Muscle of arm (tissue), 14 donors: Measurements from ENCODE around the gene CTTNBP2. TPM values are rescaled to one million over a fixed set of nuclear protein-coding genes. Genes with fewer than 3 reads are reported as not detected.

Experiments
- DNase-seq: peaks from one replicate; pipeline ENCODE4 v3.0.0-alpha.2; 2013
- long read RNA-seq, 11 donors: transcript quantifications; one replicate each; lab custom pipeline, GENCODE V29; 2026
- polyA plus RNA-seq, 12 donors: library from polyadenylated mRNA; unstranded; fragments of 120-200 nt; gene quantifications; one replicate each; pipeline ENCODE4 v1.2.1, GENCODE V29; 2013; ENCODE audit not compliant: insufficient read length in 12 of 12

Gene CTTNBP2, protein sequence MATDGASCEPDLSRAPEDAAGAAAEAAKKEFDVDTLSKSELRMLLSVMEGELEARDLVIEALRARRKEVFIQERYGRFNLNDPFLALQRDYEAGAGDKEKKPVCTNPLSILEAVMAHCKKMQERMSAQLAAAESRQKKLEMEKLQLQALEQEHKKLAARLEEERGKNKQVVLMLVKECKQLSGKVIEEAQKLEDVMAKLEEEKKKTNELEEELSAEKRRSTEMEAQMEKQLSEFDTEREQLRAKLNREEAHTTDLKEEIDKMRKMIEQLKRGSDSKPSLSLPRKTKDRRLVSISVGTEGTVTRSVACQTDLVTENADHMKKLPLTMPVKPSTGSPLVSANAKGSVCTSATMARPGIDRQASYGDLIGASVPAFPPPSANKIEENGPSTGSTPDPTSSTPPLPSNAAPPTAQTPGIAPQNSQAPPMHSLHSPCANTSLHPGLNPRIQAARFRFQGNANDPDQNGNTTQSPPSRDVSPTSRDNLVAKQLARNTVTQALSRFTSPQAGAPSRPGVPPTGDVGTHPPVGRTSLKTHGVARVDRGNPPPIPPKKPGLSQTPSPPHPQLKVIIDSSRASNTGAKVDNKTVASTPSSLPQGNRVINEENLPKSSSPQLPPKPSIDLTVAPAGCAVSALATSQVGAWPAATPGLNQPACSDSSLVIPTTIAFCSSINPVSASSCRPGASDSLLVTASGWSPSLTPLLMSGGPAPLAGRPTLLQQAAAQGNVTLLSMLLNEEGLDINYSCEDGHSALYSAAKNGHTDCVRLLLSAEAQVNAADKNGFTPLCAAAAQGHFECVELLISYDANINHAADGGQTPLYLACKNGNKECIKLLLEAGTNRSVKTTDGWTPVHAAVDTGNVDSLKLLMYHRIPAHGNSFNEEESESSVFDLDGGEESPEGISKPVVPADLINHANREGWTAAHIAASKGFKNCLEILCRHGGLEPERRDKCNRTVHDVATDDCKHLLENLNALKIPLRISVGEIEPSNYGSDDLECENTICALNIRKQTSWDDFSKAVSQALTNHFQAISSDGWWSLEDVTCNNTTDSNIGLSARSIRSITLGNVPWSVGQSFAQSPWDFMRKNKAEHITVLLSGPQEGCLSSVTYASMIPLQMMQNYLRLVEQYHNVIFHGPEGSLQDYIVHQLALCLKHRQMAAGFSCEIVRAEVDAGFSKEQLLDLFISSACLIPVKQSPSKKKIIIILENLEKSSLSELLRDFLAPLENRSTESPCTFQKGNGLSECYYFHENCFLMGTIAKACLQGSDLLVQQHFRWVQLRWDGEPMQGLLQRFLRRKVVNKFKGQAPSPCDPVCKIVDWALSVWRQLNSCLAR (N-terminal part only)
- 1 to 10 TPM in 10 of 12 donors, not detected in 2; 1.1 to 5.5 (median 2.4) TPM for polyA plus RNA-seq
- long read RNA-seq, donor 1, result 0 reads
- long read RNA-seq, donor 2, result 0 reads
- long read RNA-seq, donor 3, result 0 reads
- long read RNA-seq, donor 4, result 0 reads
- long read RNA-seq, donor 5, partial matches to known transcripts, result 0 of 2 reads
- long read RNA-seq, donor 5, other reads (novel, unspliced or antisense), result 0 of 2 reads
- long read RNA-seq, donor 6, result 0 reads
- long read RNA-seq, donor 7, result 0 reads
- long read RNA-seq, donor 8, result 0 reads
- long read RNA-seq, donor 9, result 0 reads
- long read RNA-seq, donor 10, result 0 reads
- long read RNA-seq, donor 11, result 0 reads

DNA sequence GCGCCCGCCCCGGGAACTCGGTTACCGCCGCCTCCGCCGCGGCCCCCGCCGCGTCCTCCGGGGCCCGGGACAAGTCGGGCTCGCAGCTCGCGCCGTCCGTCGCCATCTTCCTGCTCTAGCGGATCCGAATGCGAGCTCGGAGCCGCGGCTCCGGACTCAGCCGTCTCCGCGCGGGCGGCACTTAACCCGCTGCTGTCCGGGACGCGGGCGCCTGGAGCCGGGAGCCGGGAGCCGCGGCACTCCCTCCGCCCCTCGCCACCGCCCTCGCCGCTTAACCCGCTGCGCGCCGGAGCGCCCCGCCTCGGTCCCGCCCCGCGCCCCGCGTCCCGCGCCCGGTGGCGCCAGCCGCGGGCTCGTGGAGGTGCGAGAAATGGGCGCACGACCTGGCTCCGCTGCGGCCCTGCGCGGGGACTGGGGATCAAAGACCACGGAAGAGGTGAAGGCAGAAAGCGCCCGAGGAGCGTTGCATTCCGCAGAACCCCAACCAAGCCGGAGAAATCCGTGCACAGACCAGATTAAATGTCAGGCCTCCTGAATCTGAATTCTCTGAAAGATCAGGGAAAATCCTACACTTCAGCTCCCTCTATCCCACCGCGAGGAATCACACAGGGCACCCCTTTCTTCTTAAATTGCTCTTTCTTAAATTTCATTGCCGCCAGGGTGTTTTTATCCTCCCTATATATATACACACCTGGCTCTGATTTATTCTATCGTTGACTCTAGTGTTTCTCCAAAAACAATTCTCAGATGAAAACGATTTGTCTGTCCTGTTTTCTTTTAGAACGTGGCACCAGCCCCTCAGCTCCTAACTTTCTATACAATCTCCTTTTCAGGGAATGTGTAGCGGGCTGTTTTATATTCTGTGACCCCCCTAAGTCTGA, at the start of gene CTTNBP2:
Gene CTTNBP2, minus strand, starts transcription at position 132 of the 881 bp plus-strand sequence. Its CDS starts 26 bp downstream, at position 106.
- DNase-seq, result peak; percentile 55

DNA sequence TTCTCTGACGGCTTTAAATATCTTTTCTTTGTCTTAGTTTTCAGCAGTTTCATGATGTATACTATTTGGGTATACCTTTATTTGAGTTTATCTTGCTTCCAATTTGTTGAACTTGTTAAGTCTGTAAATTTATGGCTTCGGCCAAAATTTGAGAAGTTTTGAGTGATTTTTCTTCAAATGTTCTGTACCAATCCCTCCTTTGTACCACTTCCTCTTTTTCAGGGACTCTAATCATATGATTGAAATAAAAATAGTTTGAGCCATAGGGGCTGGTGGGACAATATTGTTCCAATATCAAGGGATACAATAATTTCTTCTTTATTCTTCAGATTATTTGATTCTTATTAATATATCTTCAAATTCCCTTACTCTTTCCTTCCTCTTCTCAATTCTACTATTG, 43.1 kb upstream of the CTTNBP2 start:
- no peak for DNase-seq

DNA sequence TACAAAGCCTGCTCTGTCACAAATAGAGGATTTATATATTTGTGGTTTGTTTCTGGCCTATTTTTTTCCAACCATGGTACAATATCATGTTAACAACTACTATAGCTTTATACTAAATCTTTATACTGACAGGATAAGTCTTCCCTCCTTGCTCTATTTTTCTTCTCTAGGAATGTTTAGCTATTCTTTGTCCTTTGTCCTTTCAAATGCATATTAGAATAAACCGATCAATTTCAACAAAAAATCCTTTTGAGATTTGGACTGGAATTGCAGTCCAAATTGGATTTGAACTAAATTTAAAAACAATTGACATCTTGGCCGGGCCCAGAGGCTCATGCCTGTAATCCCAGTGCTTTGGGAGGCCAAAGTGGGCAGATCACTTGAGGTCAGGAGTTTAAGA, 39.2 kb upstream of the CTTNBP2 start:
- no peak for DNase-seq

DNA sequence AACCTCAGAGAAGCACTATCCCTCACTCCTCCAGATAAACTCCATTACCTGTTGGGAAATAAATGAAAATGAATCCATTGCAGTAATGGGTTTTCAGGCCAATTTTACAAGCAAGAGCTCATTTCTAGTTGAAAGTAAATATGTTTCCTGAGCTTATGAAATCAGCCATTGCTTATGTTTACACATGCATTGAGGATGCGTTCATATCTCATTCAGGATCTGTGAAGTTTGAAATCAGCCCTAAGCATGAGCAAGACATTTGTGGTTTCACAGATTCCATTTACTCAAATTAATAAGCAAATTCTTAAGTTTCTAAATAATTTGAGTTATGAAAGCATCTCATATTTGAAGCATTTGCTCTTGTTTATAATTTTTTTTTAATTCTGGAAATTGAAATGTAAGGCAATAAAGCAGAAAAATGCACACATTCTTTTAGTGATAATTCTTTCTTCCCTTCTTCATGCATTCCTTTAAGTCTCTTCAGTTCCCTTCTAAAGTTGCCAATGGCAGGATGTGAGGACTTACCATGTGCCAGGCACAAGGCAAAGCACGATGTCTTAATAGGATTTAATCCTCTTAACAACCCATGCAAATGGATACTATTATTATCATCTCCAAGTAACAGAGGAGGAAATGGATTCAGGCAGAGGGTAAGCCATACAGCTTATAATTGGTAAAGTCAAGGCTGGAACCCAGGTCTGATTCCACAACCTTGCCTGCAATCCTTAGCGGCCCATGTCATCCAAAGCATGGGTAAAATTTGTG, 35.0 kb upstream of the CTTNBP2 start:
- DNase-seq, result no peak

DNA sequence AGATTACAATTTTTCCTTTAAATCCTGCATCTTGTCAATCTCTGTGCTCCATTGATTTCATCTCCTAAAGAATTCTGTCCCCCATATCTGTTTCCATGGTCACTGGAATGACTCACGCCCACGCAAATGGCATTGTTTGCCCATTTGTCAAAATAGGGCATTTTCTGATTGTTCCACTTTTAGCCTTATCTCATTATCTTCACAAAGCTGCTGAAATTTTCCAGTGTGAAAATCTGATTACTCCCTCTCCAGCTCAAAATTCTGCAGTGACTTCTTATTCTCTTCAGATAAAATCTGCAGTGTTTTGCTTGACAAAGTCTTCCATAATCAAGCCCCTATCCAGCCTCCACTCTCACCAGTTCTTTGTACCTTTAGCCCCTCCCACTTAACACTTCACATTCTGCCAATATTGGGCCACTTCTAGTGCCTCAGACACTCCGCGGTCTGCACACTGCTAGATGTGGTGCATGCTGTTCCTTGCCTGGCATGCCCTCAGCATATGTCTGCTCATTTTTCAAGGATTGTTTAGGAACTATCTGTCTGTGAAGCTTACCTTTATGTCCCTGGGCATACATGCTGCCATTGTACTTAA, 33.9 kb upstream of the CTTNBP2 start:
- no peak for DNase-seq

DNA sequence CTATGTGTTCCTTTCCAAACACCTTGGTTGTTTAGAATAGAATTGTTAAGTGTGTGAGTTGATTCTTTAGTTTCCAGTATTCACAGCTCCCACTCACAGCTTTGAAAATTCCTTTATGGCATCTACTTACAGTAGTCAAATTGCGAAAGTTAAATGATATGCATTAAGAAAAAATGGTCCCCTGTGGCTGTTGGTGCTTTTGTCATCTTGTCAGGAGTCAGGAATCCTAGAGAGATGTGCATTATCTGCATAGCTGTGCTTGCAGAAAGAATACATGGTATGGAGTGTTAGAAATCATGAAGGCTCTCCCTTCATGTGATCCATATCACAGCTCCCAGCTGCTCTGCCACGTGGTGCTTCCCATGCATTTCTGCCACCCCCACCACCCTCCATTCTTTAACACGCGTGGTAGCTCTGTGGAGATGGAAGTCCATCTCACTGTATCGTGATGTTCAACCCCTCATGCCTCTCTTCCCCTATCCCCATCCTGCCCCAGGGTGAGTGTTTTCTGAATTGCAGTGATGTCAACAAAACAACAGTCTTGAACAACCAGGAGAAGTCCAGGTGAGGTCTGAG, 29.2 kb upstream of the CTTNBP2 start:
- no peak for DNase-seq

DNA sequence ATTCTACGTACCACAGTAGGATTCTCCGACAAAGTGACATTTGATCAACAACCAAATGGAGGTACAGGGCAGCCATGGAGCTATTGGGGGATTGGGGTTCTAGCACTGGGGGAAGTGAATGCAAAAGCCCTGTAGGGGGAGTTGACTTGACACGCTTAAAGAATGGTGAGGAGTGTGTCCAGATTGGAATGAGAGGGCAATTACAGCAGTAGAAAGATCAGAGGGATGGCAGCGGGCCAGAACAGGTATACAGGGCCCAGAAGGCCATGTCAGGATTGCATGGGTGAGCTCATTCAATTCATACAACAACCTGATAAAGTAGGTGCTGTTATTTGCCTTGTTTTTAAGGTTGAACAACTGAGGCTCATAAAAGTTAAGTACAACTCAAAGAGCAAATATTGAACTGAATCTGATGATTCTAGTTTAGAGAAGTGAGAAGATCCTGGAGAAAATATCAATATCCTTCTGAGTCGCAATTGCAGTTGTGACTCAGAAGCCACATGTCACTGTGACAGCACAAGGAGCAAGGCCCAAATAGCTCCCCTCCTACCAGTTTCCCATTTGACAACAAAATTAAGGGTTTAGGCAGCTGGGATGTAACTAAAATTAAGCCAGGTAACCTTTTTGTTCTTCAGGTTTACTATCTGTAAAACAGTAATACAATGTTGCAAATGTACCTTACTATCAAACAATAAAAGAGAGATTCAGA, 28.0 kb upstream of the CTTNBP2 start:
- no peak for DNase-seq

DNA sequence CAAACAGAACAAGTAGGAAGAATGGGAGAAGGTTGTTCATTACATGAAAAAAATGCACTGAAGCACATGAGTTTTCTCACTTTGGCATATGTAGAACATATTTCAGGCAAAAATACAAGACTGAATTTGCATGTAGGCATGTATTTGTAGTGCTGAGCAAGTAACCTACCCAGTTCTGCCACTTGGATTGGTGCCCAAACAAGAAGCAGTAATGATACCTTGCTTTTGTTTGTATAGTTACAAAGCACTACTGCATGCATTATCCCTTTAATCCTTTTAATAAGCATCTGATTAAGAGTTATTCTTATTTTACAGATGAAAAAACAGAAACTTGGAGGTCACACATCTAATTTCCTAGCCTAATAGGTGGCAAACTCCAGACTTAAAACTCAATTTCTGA, 23.1 kb upstream of the CTTNBP2 start:
- no peak for DNase-seq

DNA sequence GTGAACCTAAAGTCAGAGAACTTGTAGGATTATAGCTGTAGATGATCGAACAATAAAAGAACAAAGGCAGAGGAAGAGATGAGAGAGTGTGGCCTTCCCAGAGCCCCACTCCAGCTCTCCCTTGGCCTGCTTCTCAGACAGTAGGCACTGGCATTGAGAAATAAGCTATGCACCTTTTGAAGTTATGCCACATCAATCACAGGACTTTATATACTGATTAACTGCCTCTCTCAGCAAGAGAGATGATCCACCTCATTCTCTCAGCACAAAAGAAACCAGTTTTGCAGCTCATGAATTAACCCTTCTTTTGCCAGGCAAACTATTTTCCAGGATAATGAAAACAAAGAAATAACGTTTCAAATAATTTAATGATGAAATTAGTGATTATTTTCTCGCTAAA, 22.0 kb upstream of the CTTNBP2 start:
- no peak for DNase-seq

DNA sequence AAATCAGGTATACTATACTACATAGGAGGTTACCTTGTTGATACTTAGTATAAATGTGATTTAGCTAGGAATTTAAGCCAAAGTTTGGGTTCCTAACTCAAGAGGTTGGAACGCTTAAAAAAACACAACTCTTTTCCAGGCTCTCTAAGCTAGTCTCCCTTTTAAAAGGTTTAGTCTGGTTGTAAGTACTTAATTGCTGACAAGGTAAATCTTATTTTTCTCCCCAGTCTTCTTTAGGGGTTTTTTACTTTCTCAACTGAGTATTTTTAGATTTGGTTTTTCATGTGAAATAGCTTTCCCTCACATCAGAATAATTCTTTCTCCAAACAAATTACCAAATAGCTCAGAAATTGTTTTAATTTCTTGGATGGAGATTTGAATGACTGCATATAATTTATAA, 20.8 kb upstream of the CTTNBP2 start:
- DNase-seq, result no peak

DNA sequence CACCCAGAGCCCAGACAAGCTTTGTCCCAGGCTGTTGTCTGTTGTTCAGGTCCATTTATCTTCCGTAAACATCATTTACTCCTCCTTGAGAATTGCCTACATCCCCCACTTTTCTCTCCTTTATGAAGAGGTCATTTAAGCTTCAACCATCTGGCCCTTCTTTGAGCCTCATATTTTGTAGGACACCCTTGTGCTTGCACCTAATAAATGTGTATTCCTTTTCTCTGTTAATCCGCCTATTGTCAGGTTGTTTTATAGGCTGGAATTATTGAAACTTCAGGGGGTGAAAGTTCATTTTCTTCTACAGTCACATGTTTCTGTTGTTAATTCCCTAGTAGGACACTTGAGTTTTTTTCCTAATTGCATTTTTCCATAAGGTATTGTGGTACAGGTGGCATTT, 19.6 kb upstream of the CTTNBP2 start:
- no peak for DNase-seq

DNA sequence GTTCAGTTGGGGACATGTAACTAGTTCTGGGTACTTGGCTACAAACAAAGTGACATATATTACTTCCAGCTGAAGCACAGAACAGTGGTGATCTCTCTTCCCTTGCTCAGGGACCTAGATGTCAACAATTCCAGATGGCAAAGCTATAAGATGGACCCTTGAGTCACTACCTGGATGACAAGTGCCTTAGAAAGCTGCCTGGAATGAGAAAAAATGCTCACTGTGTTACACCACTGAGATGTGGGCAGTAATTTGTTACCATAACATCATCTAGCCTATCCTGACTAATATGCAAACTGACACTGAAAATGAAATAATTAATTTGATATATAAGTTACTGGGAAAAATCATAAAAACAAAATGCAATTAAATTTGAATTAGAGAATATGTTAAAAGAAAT, 16.4 kb upstream of the CTTNBP2 start:
- DNase-seq, result no peak

DNA sequence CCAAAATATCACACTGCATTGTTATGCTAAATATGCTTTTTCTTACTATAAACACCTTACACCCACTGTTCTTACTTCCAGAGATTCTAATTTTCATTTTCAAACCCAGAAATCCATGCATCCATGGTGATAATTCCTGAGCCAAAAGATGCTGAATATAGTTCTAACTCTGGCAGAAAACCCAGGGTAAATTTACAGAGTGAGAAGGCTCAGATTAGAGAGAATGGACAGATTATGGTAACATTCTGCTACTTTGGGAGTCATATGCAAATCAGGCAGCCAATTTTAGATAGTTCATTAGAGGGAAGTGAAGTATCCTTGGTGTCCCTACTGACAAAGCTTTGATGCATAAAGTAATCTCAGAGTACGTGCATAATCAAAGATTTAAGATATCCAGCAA, 15.4 kb upstream of the CTTNBP2 start:
- DNase-seq, result no peak

DNA sequence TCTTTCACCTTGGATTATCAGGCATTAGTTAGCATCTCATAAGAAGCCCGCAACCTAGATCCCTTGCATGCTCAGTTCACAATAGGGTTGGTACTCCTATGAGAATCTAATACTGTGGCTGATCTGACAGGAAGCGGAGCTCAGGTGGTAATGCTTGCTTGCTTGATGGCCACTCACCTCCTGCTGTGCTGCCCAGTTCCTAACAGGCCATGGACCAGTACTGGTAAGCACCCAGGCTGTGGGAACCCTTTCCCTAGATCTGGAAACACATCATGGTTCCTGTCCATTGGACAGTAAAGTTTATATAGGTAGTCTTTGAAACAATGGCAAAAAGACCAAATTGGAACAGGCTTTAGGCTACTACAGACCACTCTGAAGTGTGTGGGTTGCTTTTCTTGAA, 9.4 kb upstream of the CTTNBP2 start:
- no peak for DNase-seq

DNA sequence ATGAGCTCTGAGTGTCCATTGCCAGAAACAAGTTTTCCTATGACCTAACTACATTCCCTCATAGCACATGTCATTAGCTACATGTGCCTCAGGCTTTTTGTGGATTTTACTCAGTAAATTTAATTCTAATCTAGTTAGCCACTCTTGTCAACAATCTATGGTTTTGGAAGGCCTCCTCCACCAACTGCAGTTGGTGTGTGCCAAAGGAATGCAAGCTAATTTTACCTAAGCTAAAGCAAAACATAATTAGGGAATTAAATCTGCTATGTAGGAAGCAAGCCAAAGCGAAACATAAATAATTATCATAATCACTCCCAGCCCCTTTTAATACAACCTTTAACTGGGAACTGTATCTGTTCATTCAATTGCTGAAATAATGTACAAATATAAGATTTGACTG, 3.5 kb upstream of the CTTNBP2 start:
- DNase-seq, result no peak

DNA sequence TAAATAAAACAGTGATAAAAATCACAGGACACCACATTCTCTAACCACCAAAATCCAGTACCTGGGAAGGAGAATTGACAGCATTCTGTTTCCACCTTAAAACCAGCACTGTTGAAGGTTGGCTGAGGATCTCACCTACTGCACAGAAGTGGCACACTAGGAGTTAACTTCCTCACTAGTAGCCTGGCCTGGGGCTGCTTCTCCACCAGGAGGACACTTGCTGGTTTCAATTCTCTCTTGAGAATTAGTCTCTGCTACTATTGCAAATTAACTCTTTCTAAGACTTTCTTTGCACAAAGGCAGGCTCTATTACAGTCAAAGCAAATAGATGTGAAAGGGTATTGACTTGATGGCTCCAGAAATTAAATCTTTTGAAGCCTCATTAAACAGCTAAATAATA, 2.3 kb upstream of the CTTNBP2 start:
- no peak for DNase-seq

DNA sequence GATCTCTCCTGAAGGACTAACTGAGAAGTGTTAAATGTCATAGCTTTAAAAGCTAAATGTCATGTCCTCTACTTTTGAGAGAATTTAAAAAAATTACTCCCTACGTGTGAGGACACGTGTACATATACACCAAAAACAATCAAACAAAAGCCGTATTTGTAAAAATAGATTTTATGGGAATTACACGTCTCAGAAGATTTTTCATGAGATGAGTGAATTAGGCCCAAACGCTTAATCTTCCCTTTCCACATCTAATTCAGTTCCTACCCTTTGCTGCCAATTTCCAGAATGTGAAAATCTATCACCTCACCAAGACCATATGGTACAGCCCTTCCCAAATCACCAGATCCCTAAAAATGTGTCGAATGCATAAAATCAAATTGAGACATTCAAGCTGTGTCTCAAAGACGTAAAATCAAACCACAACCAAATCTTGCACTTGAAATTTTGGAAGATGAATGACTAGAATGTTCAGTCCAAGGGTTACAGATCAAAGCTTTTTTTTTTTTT, 1.0 kb upstream of the CTTNBP2 start:
- no peak for DNase-seq
